ENCODE data around the gene TBC1D17. TPM values are rescaled to one million over a fixed set of nuclear protein-coding genes. Genes with fewer than 3 reads are reported as not detected.

The TBC1D17 gene
- total and polyA plus RNA-seq, 2 of the 13 experiments (the other 11 are each of a cell fraction or from before 2014, with no cell fraction given), result 9.7 to 16.9 TPM

GRCh38 chr19:49850487-49851342 is 26.8 kb upstream of the TBC1D17 start, which contains the start of gene PTOV1 (continued):
- no peak for TF ChIP-seq ZBTB10 (CRISPR knock-in tag; IDR thresholded peaks at IDR 0.05; ENCODE audit: borderline replicate concordance)
- no peak for TF ChIP-seq ZNF264 (CRISPR knock-in tag; IDR thresholded peaks at IDR 0.05)
- no peak for TF ChIP-seq ZNF280D (CRISPR knock-in tag; IDR thresholded peaks at IDR 0.05)
- TF ChIP-seq STAT5B (CRISPR knock-in tag; IDR thresholded peaks at IDR 0.05), result no peak
- TF ChIP-seq ZNF609 (CRISPR knock-in tag; IDR thresholded peaks at IDR 0.05; ENCODE audit: borderline replicate concordance), result peak; percentile 21; the same call in 1 of the 2 replicates
- no peak for TF ChIP-seq HNF1A (IDR thresholded peaks at IDR 0.05; ENCODE audit: low read depth)
- TF ChIP-seq HNF1A (CRISPR knock-in tag; IDR thresholded peaks at IDR 0.05; ENCODE audit: borderline replicate concordance), result no peak
